Fibroblast of mammary gland (primary cell): ENCODE measurements around the gene VMP1.
"Not testable (repeated sequence)": the region's sequence is repeated elsewhere in the genome, so short reads cannot be mapped to it uniquely, and the experiment has no call there.

Experiments
- DNase-seq: peaks from one replicate; pipeline ENCODE4 v3.0.0-alpha.2; 2010; ENCODE audit warnings: low read depth
- H3K4me3 ChIP-seq: 2 replicates; pipeline ENCODE4 v1.5.1; 2011; ENCODE audit warnings: low read depth, mild to moderate bottlenecking, low read length, moderate library complexity; ENCODE audit not compliant: control insufficient read depth
- CTCF ChIP-seq: conservative IDR thresholded peaks from 2 replicates; pipeline ENCODE4 v1.5.1; 2011; ENCODE audit warnings: low read depth, low read length, inconsistent platforms; ENCODE audit not compliant: control insufficient read depth, insufficient read depth

Gene VMP1

GRCh38 chr17:59858167-59858816 is 150.8 kb downstream of the VMP1 start:
- DNase-seq: peak; percentile 35
- no peak overlapping the region for H3K4me3 ChIP-seq
- TF ChIP-seq CTCF: no peak

DNA sequence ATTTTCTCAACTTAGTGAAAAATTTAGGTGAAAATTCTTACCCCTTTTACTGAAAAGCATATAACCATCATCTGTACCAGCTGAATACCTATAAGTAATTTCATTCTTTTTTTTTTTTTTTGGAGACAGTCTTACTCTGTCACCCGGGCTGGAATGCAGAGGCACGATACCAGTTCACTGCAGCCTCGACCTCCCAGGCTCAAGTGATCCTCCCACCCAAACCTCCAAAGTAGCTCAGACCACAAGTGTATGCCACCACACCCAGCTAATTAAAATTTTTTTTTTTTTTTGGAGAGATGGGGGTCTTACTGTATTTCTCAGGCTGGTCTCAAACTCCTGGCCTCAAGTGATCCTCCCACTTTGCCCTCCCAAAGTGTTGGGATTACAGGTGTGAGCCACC is 151.5 kb downstream of the VMP1 start:
- no peak for DNase-seq
- H3K4me3 ChIP-seq: no peak overlapping the region
- TF ChIP-seq CTCF: no peak

- H3K4me3 ChIP-seq: no peak overlapping the region
- DNase-seq: peak; percentile 78
- peak; percentile 67 for TF ChIP-seq CTCF
Measured at GRCh38 chr17:59859444-59860025, 152.1 kb downstream of the VMP1 start.

GRCh38 chr17:59863616-59864015 is 156.2 kb downstream of the VMP1 start:
- H3K4me3 ChIP-seq: no peak overlapping the region
- no peak for DNase-seq
- no peak for TF ChIP-seq CTCF

DNA sequence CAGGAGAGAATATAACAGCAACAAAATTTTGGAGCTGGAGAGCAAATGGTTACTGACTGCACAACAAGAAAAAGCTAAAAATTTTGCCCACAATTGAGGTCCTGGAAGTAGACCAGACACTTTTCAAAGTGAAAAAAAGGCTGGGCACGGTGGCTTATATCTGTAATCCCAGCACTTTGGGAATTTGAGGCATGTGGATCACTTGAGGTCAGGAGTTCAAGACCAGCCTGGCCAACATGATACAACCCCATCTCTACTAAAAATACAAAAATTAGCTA is 162.4 kb downstream of the VMP1 start:
- TF ChIP-seq CTCF: no peak
- H3K4me3 ChIP-seq: no peak overlapping the region
- no peak for DNase-seq

- no peak overlapping the region for H3K4me3 ChIP-seq
- TF ChIP-seq CTCF: no peak
- no peak for DNase-seq
Measured at GRCh38 chr17:59870482-59870881, 163.0 kb downstream of the VMP1 start.

- DNase-seq: no peak
- no peak overlapping the region for H3K4me3 ChIP-seq
- no peak for TF ChIP-seq CTCF
Measured at GRCh38 chr17:59872351-59872750, 164.9 kb downstream of the VMP1 start.

GRCh38 chr17:59873414-59873813 is 166.0 kb downstream of the VMP1 start:
- H3K4me3 ChIP-seq, DNase-seq: not testable (repeated sequence)
